GM12874 (cell line): ENCODE results near the gene SCG5.

Experiments
- TF ChIP-seq, protein P1 (sequence below): IDR thresholded peaks from 2 replicates; pipeline ENCODE4 v1.5.1; 2011; ENCODE audit warnings: low read depth, mild to moderate bottlenecking, control low read depth, low read length, moderate library complexity; ENCODE audit not compliant: insufficient read depth

Gene SCG5

DNA sequence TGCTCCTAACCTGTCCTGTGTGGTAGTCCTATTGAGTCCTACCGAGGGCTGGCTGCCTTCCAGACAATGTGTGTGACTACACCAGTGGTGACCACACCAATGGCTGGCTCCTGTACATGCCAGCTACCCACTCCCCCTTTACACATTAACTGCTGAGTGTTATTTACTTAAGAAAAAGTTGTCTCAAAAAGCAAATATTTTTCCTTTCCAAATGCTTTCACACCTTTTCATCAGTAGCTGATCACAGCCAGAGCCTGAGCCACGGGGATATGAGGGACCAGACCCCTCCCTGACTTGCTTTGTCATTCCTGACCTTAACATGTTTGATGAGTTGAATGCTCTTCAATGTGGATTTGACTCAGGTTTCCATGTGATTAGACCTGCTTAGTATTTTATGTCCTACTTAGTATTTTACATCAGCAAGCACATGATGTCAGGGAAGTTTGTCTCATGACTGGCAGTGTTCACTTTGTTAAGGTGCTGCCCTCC, 46.7 kb downstream of the SCG5 start:
- TF ChIP-seq, protein P1, sequence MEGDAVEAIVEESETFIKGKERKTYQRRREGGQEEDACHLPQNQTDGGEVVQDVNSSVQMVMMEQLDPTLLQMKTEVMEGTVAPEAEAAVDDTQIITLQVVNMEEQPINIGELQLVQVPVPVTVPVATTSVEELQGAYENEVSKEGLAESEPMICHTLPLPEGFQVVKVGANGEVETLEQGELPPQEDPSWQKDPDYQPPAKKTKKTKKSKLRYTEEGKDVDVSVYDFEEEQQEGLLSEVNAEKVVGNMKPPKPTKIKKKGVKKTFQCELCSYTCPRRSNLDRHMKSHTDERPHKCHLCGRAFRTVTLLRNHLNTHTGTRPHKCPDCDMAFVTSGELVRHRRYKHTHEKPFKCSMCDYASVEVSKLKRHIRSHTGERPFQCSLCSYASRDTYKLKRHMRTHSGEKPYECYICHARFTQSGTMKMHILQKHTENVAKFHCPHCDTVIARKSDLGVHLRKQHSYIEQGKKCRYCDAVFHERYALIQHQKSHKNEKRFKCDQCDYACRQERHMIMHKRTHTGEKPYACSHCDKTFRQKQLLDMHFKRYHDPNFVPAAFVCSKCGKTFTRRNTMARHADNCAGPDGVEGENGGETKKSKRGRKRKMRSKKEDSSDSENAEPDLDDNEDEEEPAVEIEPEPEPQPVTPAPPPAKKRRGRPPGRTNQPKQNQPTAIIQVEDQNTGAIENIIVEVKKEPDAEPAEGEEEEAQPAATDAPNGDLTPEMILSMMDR = no peak

GRCh38 chr15:32690941-32691688, 49.6 kb downstream of the SCG5 start:
- TF ChIP-seq, protein P1 = no peak

DNA sequence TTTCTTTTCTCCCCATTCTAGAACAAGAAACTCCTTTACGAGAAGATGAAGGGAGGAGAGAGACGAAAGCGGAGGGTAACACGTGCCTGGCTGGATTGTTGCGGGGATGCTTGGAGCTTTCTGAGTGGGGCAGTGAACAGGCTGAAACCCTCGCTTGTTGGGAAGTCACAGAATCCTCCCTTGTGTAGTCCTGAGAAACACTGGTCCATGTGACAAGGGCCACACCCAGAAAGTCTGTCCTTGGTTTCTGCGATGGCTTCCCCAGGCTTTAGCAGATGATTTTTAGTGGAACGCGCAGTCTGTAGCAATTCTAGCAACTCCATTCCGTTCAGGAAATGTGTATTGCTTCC, 50.2 kb downstream of the SCG5 start:
- TF ChIP-seq, protein P1 = no peak

DNA sequence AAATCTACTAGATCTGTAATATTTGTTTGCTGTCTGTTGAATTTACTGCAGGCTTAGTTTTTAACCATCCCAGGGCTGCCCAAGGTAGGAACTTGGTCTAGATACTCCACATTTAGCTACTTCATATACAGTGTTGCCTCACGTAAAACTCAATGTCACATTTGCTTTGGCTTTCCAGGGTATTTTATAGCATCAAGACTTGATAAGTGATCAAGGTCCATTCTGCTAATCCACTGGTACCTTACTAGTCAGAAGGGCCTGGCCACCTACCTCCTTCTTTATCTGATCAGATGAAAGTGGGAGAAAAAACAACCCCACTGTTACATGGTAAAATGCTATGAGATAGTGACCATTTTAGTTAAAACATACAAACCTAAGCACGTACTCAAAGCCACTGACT, 50.8 kb downstream of the SCG5 start:
- TF ChIP-seq, protein P1 = no peak

GRCh38 chr15:32694222-32694983, 52.9 kb downstream of the SCG5 start:
- TF ChIP-seq, protein P1 = no peak

- TF ChIP-seq, protein P1 = no peak
Measured at GRCh38 chr15:32698773-32699390, 57.4 kb downstream of the SCG5 start.

GRCh38 chr15:32700501-32701150, 59.1 kb downstream of the SCG5 start:
- TF ChIP-seq, protein P1 = no peak
